Keratinocyte (primary cell): ENCODE results near the gene RCVRN.

ENCODE experiments used
- CTCF ChIP-seq, 3 experiments: IDR thresholded peaks in 1 of 3; conservative IDR thresholded peaks in 1 of 3; optimal IDR thresholded peaks in 1 of 3; 2 replicates in 2 of 3; 3 replicates in 1 of 3; pipeline versions ENCODE3 to v1.5.1; 2011; ENCODE audit warnings: low read length in 3 of 3, mild to moderate bottlenecking in 3 of 3, moderate library complexity in 2 of 3, control low read depth in 1 of 3, inconsistent platforms in 1 of 3; ENCODE audit not compliant: insufficient read depth in 2 of 3; ENCODE audit errors: extremely low read depth in 1 of 3
- EZH2 ChIP-seq: IDR thresholded peaks from one replicate; pipeline ENCODE4 v1.6.1; 2012; ENCODE audit warnings: inconsistent platforms, mild to moderate bottlenecking, low read length, moderate library complexity

- TF ChIP-seq CTCF (optimal IDR thresholded peaks at IDR 0.05 in 1 of 3, IDR thresholded peaks at IDR 0.05 in 1 of 3, conservative IDR thresholded peaks at IDR 0.05 in 1 of 3; ENCODE audit: extremely low read depth in 1 of 3, insufficient read depth in 2 of 3, low read length in 3 of 3) (no peak), EZH2 (no peak)
These were observed 12.1 kb upstream of the RCVRN start for GRCh38 chr17:9917131-9917530.
